ENCODE measurements around the gene MYL11.

MYL11 gene

GRCh38 chr16:30371248-30371816 lies 3.3 kb upstream of the MYL11 start:
- no peak for DNase-seq (ENCODE audit: low read depth)

GRCh38 chr16:30372038-30372712 lies 2.4 kb upstream of the MYL11 start:
- DNase-seq (ENCODE audit: low read depth) = no peak

GRCh38 chr16:30372725-30373124 lies 1.9 kb upstream of the MYL11 start:
- no peak for DNase-seq (ENCODE audit: low read depth)

- no peak for DNase-seq (ENCODE audit: low read depth)
These were observed 1.3 kb downstream of the MYL11 start for GRCh38 chr16:30375864-30376263.

- no peak for DNase-seq (ENCODE audit: low read depth)
These were observed 1.9 kb downstream of the MYL11 start for GRCh38 chr16:30376461-30376902.

GRCh38 chr16:30377050-30377811 lies 2.6 kb downstream of the MYL11 start:
- no peak for DNase-seq (ENCODE audit: low read depth)

- peak; percentile 60 for DNase-seq (ENCODE audit: low read depth)
These were observed 3.2 kb downstream of the MYL11 start for GRCh38 chr16:30377812-30378235.

- peak; percentile 97 for DNase-seq (ENCODE audit: low read depth)
These were observed 3.9 kb downstream of the MYL11 start for GRCh38 chr16:30378236-30379157.

GRCh38 chr16:30379158-30379783 lies 4.7 kb downstream of the MYL11 start:
- DNase-seq (ENCODE audit: low read depth) = no peak

GRCh38 chr16:30380072-30380802 lies 5.6 kb downstream of the MYL11 start:
- no peak for DNase-seq (ENCODE audit: low read depth)

GRCh38 chr16:30380803-30381208 lies 6.2 kb downstream of the MYL11 start:
- DNase-seq (ENCODE audit: low read depth) = no peak

- no peak for DNase-seq (ENCODE audit: low read depth)
These were observed 6.9 kb downstream of the MYL11 start for GRCh38 chr16:30381291-30382041.

GRCh38 chr16:30382111-30382881 lies 7.7 kb downstream of the MYL11 start, which contains the start of gene SEPTIN1:
Gene SEPTIN1 (minus strand): TSS chr16:30382561. CDS start chr16:30382542, 19 bp downstream.
- no peak for DNase-seq (ENCODE audit: low read depth)

GRCh38 chr16:30383521-30383920 lies 8.9 kb downstream of the MYL11 start:
- DNase-seq (ENCODE audit: low read depth) = no peak

- DNase-seq (ENCODE audit: low read depth) = no peak
These were observed 20.1 kb downstream of the MYL11 start for GRCh38 chr16:30394592-30395154.

GRCh38 chr16:30395155-30395991 lies 20.8 kb downstream of the MYL11 start, which contains the start of gene ZNF48:
Gene ZNF48 (plus strand): TSS chr16:30395420. CDS start chr16:30395795, 375 bp downstream.
- peak; percentile 81 for DNase-seq (ENCODE audit: low read depth)

GRCh38 chr16:30395992-30396585 lies 21.5 kb downstream of the MYL11 start:
- no peak for DNase-seq (ENCODE audit: low read depth)

All from stromal cell of bone marrow (primary cell).